OCI-LY7 (cell line): Measurements from ENCODE around the gene RARB.

ENCODE experiments used
- CTCF ChIP-seq: fragments of 200-600 bp; sonication (generic); conservative IDR thresholded peaks from 2 replicates; pipeline ENCODE4 v1.5.1; 2014; ENCODE audit warnings: mild to moderate bottlenecking, antibody characterized with exemption, low read length, moderate library complexity, mixed read lengths
- EZH2phosphoT487 ChIP-seq: fragments of 200-600 bp; sonication (generic); IDR thresholded peaks from 2 replicates; pipeline ENCODE4 v1.6.1; 2018; ENCODE audit warnings: low read depth, borderline replicate concordance, mild to moderate bottlenecking, mixed run types, antibody characterized with exemption, low read length, moderate library complexity, mixed read lengths

- no peak for TF ChIP-seq CTCF
- no peak for TF ChIP-seq EZH2phosphoT487
Observed at GRCh38 chr3:25442486-25442885, 14.4 kb downstream of the RARB start.
